Measurements from ENCODE around the gene OTUD7B.

DNA sequence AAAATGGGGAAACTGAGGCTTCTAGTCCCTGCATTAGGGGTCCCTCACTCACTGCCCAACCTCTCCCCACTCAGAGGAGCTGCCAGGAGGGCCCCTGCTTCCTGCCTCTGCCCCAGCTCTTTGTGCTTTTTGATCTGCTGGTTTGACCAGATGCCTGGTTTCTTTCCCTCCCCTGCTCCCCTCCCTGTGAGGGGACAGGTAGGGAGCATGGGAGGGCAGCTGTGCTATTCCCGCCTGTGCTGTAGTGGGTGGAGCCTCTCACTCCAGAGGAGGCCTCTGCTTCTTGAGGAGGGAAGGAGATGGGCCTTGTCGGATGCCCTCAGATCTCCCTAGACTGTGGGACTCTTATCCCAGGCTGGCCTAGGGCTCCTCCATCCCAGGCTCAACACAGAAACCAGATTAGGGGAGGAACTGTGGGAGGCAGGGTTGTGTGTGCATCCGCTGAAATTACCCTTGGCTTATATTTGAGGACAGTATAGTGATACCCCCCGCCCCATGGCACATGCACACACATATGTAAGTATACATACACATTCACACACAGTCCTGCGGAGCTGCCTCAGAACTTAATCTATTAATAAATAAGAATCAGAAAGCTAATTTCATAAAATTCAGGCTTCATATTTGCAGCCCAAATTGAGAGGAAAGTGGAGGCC is 106.6 kb downstream of the OTUD7B start:
- no peak for TF ChIP-seq EP300 (IDR thresholded peaks at IDR 0.05)
- TF ChIP-seq, protein P1, sequence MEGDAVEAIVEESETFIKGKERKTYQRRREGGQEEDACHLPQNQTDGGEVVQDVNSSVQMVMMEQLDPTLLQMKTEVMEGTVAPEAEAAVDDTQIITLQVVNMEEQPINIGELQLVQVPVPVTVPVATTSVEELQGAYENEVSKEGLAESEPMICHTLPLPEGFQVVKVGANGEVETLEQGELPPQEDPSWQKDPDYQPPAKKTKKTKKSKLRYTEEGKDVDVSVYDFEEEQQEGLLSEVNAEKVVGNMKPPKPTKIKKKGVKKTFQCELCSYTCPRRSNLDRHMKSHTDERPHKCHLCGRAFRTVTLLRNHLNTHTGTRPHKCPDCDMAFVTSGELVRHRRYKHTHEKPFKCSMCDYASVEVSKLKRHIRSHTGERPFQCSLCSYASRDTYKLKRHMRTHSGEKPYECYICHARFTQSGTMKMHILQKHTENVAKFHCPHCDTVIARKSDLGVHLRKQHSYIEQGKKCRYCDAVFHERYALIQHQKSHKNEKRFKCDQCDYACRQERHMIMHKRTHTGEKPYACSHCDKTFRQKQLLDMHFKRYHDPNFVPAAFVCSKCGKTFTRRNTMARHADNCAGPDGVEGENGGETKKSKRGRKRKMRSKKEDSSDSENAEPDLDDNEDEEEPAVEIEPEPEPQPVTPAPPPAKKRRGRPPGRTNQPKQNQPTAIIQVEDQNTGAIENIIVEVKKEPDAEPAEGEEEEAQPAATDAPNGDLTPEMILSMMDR (IDR thresholded peaks at IDR 0.05) = no peak

Data from sigmoid colon (tissue), 4 donors.